Smooth muscle cell (in vitro differentiated cells): ENCODE data around the gene NFE2L2. TPM values are rescaled to one million over a fixed set of nuclear protein-coding genes. Genes with fewer than 3 reads are reported as not detected.

Source experiments
- DNase-seq: peaks from one replicate; lab custom pipeline; 2025; ENCODE audit not compliant: unreplicated experiment; lab: John Stamatoyannopoulos, UW
- H2AFZ ChIP-seq: fragments of 200-600 bp; sonication (generic); 2 replicates; pipeline ENCODE4 v1.6.0; 2016; ENCODE audit warnings: antibody characterized with exemption, low read depth, mild to moderate bottlenecking
- H3F3A ChIP-seq: fragments of 200-600 bp; sonication (generic); 2 replicates; pipeline ENCODE4 v1.6.0; 2017; ENCODE audit warnings: antibody characterized with exemption, low read depth
- H3K27ac ChIP-seq: fragments of 200-600 bp; sonication (generic); 2 replicates; pipeline ENCODE4 v1.5.1; 2016; ENCODE audit warnings: low read depth, mild to moderate bottlenecking
- H3K27me3 ChIP-seq: fragments of 200-600 bp; sonication (generic); 2 replicates; pipeline ENCODE4 v1.6.1; 2016; ENCODE audit warnings: low read depth, mild to moderate bottlenecking
- H3K36me3 ChIP-seq: fragments of 200-600 bp; sonication (generic); 2 replicates; pipeline ENCODE4 v1.5.1; 2016; ENCODE audit warnings: low read depth
- H3K4me1 ChIP-seq: fragments of 200-600 bp; sonication (generic); 2 replicates; pipeline ENCODE4 v1.5.1; 2016; ENCODE audit warnings: low read depth
- H3K4me2 ChIP-seq: fragments of 200-600 bp; sonication (generic); 2 replicates; pipeline ENCODE4 v1.6.0; 2016; ENCODE audit warnings: mild to moderate bottlenecking
- H3K4me3 ChIP-seq: fragments of 200-600 bp; sonication (generic); 2 replicates; pipeline ENCODE4 v1.5.1; 2016; ENCODE audit warnings: mild to moderate bottlenecking
- H3K79me2 ChIP-seq: fragments of 200-600 bp; sonication (generic); 2 replicates; pipeline ENCODE4 v1.6.0; 2016; ENCODE audit warnings: low read depth, mild to moderate bottlenecking
- H3K9ac ChIP-seq: fragments of 200-600 bp; sonication (generic); 2 replicates; pipeline ENCODE4 v1.6.0; 2016; ENCODE audit warnings: low read depth
- H3K9me3 ChIP-seq: fragments of 200-600 bp; sonication (generic); replicated peaks from 2 replicates; pipeline ENCODE4 v1.5.1; 2016; ENCODE audit warnings: low read depth
- H4K20me1 ChIP-seq: fragments of 200-600 bp; sonication (generic); 2 replicates; pipeline ENCODE4 v1.6.0; 2016; ENCODE audit warnings: low read depth
- WGBS: methylation state at CpG from one replicate; pipeline ENCODE4 v1.1.7; 2016; ENCODE audit warnings: low lambda C conversion rate; 5-methylcytosine and 5-hydroxymethylcytosine counted together
- polyA plus RNA-seq: library from polyadenylated mRNA; unstranded; fragments of >200 nt; fragmentation: Nextera tagmentation; extraction: Ambion mirVana; gene quantifications from 2 replicates; pipeline ENCODE4 v1.2.1, GENCODE V29; 2016
- total RNA-seq: library from RNA; depleted of rRNA; stranded (reverse); fragments of >200 nt; gene quantifications from 2 replicates; pipeline ENCODE4 v1.2.3, GENCODE V29; 2014
- TF ChIP-seq, protein P1 (sequence below): fragments of 200-600 bp; sonication (generic); IDR thresholded peaks from 2 replicates; pipeline ENCODE4 v1.5.1; 2017; ENCODE audit warnings: borderline replicate concordance, mild to moderate bottlenecking, antibody characterized with exemption; ENCODE audit not compliant: insufficient read depth, poor library complexity, severe bottlenecking

Gene NFE2L2
- total and polyA plus RNA-seq, 2 experiments from 2014 or later = 64.4 to 118 TPM

- 70% methylated on average over 2 of the region's 2 CpGs for WGBS
- Histone ChIP-seq H2AFZ (no peak overlapping the region), H3K27ac (no peak overlapping the region), H3F3A (peaks cover 10% of the 10 kb centered on the region), H3K4me2 (no peak overlapping the region), H3K4me1 (peaks cover 3% of the 10 kb centered on the region), H3K27me3 (no peaks in the 10 kb centered on the region), H3K9me3 (no peaks in the 10 kb centered on the region), H3K9ac (no peak overlapping the region), H4K20me1 (no peaks in the 10 kb centered on the region), H3K36me3 (no peaks in the 10 kb centered on the region), H3K79me2 (no peaks in the 10 kb centered on the region), H3K4me3 (no peak overlapping the region)
- TF ChIP-seq, protein P1, sequence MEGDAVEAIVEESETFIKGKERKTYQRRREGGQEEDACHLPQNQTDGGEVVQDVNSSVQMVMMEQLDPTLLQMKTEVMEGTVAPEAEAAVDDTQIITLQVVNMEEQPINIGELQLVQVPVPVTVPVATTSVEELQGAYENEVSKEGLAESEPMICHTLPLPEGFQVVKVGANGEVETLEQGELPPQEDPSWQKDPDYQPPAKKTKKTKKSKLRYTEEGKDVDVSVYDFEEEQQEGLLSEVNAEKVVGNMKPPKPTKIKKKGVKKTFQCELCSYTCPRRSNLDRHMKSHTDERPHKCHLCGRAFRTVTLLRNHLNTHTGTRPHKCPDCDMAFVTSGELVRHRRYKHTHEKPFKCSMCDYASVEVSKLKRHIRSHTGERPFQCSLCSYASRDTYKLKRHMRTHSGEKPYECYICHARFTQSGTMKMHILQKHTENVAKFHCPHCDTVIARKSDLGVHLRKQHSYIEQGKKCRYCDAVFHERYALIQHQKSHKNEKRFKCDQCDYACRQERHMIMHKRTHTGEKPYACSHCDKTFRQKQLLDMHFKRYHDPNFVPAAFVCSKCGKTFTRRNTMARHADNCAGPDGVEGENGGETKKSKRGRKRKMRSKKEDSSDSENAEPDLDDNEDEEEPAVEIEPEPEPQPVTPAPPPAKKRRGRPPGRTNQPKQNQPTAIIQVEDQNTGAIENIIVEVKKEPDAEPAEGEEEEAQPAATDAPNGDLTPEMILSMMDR = no peak
- no peak for DNase-seq
These were observed 38.0 kb upstream of the NFE2L2 start for GRCh38 chr2:177302552-177302951.

GRCh38 chr2:177298191-177298590 lies 33.7 kb upstream of the NFE2L2 start:
- H3K27me3 ChIP-seq = no peaks in the 10 kb centered on the region
- no peak overlapping the region for H3K4me3 ChIP-seq
- H3K9me3 ChIP-seq = no peaks in the 10 kb centered on the region
- H2AFZ ChIP-seq = no peak overlapping the region
- H3K9ac ChIP-seq = no peak overlapping the region
- no peaks in the 10 kb centered on the region for H3K79me2 ChIP-seq
- WGBS = 30% methylated on average over 6 of the region's 6 CpGs
- peaks cover 8% of the 10 kb centered on the region for H3K4me1 ChIP-seq
- H3K4me2 ChIP-seq = peak overlapping the region; percentile 4
- TF ChIP-seq, protein P1 = no peak
- DNase-seq = no peak
- H3K27ac ChIP-seq = no peak overlapping the region
- no peaks in the 10 kb centered on the region for H4K20me1 ChIP-seq
- H3K36me3 ChIP-seq = no peaks in the 10 kb centered on the region
- H3F3A ChIP-seq = no peaks in the 10 kb centered on the region

- no peaks in the 10 kb centered on the region for H4K20me1 ChIP-seq
- H3K27me3 ChIP-seq = no peaks in the 10 kb centered on the region
- no peaks in the 10 kb centered on the region for H3K9me3 ChIP-seq
- no peak overlapping the region for H3K9ac ChIP-seq
- H2AFZ ChIP-seq = no peak overlapping the region
- H3K36me3 ChIP-seq = no peaks in the 10 kb centered on the region
- no peak for DNase-seq
- 86% methylated on average over 3 of the region's 3 CpGs for WGBS
- H3F3A ChIP-seq = no peaks in the 10 kb centered on the region
- H3K4me1 ChIP-seq = peaks cover 8% of the 10 kb centered on the region
- H3K4me3 ChIP-seq = no peak overlapping the region
- H3K27ac ChIP-seq = no peak overlapping the region
- H3K4me2 ChIP-seq = peak overlapping the region; percentile 66
- TF ChIP-seq, protein P1 = peak; percentile 25
- no peaks in the 10 kb centered on the region for H3K79me2 ChIP-seq
These were observed 31.5 kb upstream of the NFE2L2 start for GRCh38 chr2:177296040-177296439.

DNA sequence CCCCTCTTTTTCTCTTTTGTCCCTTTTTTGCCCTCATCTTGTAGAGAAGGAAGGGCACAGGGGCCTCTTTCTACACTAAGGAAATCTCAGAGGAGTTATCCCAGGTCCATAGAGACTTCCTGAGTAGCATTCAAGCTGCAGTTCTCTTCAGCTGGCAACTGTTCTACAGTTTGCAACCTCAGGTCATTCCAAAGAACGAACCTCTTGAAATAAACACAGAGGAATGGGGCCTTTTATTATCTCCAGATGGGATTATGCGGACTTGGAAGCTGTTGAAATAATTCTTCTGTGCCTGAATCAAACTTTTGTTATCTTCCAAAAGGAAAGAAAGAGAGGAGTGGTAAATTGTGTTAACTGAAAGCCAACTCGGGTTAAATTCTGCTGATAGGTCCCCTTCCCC lies 31.0 kb upstream of the NFE2L2 start:
- no peaks in the 10 kb centered on the region for H4K20me1 ChIP-seq
- no peak overlapping the region for H3K27ac ChIP-seq
- no peaks in the 10 kb centered on the region for H3K27me3 ChIP-seq
- no peaks in the 10 kb centered on the region for H3F3A ChIP-seq
- no peak for DNase-seq
- H3K4me1 ChIP-seq = peaks cover 8% of the 10 kb centered on the region
- no peak overlapping the region for H3K4me3 ChIP-seq
- no peaks in the 10 kb centered on the region for H3K79me2 ChIP-seq
- 24% methylated on average over 3 of the region's 3 CpGs for WGBS
- H3K9ac ChIP-seq = no peak overlapping the region
- H2AFZ ChIP-seq = no peak overlapping the region
- H3K9me3 ChIP-seq = no peaks in the 10 kb centered on the region
- TF ChIP-seq, protein P1 = no peak
- H3K36me3 ChIP-seq = no peaks in the 10 kb centered on the region
- peak overlapping the region; percentile 66 for H3K4me2 ChIP-seq
